Esophagus muscularis mucosa (tissue), 3 donors: ENCODE results near the gene SSRP1.

Source experiments
- POLR2A ChIP-seq: fragments of 450-650 bp; IDR thresholded peaks from one replicate; pipeline ENCODE4 v1.6.1; 2017; ENCODE audit warnings: antibody characterized with exemption, moderate library complexity, mild to moderate bottlenecking, low read depth
- POLR2AphosphoS5 ChIP-seq, 2 donors: sonication (generic); formaldehyde crosslinking; IDR thresholded peaks; one replicate each; pipeline ENCODE4 v1.6.1; 2017; ENCODE audit warnings: antibody characterized with exemption in 2 of 2
- TF ChIP-seq, protein P1 (sequence below), 3 experiments: fragments of 200-600 bp in 2 of 3; fragments of 450-650 bp in 1 of 3; sonication (generic) in 2 of 3; IDR thresholded peaks; one replicate each; pipeline ENCODE4 v1.5.1; 2017 to 2019; ENCODE audit warnings: antibody characterized with exemption in 3 of 3, mild to moderate bottlenecking in 2 of 3, moderate library complexity in 1 of 3

DNA sequence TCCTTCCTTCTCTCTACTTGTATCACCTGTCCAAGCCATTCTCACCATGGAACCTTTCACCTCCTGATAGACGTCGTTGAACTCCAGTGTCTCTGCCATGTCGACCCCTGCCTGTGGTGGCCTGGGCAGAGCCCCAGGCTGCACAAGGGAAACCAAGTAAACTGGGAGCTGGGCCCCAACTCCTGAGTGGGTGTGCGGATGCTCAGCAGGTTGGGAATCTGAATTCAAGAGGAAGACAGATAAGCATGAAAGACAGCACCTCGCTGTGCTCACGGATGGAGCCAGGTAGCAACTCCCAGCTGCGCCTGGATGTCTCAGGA is 709 bp downstream of the SSRP1 start:
- TF ChIP-seq, protein P1, sequence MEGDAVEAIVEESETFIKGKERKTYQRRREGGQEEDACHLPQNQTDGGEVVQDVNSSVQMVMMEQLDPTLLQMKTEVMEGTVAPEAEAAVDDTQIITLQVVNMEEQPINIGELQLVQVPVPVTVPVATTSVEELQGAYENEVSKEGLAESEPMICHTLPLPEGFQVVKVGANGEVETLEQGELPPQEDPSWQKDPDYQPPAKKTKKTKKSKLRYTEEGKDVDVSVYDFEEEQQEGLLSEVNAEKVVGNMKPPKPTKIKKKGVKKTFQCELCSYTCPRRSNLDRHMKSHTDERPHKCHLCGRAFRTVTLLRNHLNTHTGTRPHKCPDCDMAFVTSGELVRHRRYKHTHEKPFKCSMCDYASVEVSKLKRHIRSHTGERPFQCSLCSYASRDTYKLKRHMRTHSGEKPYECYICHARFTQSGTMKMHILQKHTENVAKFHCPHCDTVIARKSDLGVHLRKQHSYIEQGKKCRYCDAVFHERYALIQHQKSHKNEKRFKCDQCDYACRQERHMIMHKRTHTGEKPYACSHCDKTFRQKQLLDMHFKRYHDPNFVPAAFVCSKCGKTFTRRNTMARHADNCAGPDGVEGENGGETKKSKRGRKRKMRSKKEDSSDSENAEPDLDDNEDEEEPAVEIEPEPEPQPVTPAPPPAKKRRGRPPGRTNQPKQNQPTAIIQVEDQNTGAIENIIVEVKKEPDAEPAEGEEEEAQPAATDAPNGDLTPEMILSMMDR (IDR thresholded peaks at IDR 0.05) = no peak
- TF ChIP-seq POLR2A (no peak), POLR2AphosphoS5 (IDR thresholded peaks at IDR 0.05) (no peak)
